GM23338 (cell line): ENCODE measurements around the gene GNAO1. TPM values are rescaled to one million over a fixed set of nuclear protein-coding genes. Genes with fewer than 3 reads are reported as not detected.

Experiments used
- ATAC-seq: fragments of 200-7000 bp; cut with Tn5 transposase; 3 replicates; pipeline ENCODE4 v1.9.1; 2020
- DNase-seq: peaks from one replicate; pipeline ENCODE4 v3.0.0-alpha.2; 2015; ENCODE audit warnings: low spot score
- H2AFZ ChIP-seq: fragments of 200-600 bp; sonication (generic); 2 replicates; pipeline ENCODE4 v1.8.0; 2016; ENCODE audit warnings: antibody characterized with exemption, mild to moderate bottlenecking, moderate library complexity
- H3F3A ChIP-seq: fragments of 200-600 bp; sonication (generic); replicated peaks from 2 replicates; pipeline ENCODE4 v1.8.0; 2017; ENCODE audit warnings: antibody characterized with exemption, mixed run types, low read depth
- H3K27ac ChIP-seq: fragments of 200-600 bp; sonication (generic); 2 replicates; pipeline ENCODE4 v1.6.1; 2016; ENCODE audit warnings: low read depth
- H3K27me3 ChIP-seq: fragments of 200-600 bp; sonication (generic); 2 replicates; pipeline ENCODE4 v1.8.0; 2016; ENCODE audit warnings: mild to moderate bottlenecking, mixed run types, moderate library complexity; ENCODE audit not compliant: insufficient read depth
- H3K36me3 ChIP-seq: fragments of 200-600 bp; sonication (generic); 2 replicates; pipeline ENCODE4 v1.8.0; 2016; ENCODE audit warnings: mild to moderate bottlenecking; ENCODE audit not compliant: insufficient read depth
- H3K4me1 ChIP-seq: fragments of 200-600 bp; sonication (generic); 2 replicates; pipeline ENCODE4 v1.8.0; 2016; ENCODE audit warnings: mild to moderate bottlenecking, moderate library complexity; ENCODE audit not compliant: insufficient read depth
- H3K4me2 ChIP-seq: fragments of 200-600 bp; sonication (generic); 2 replicates; pipeline ENCODE4 v1.7.1; 2017; ENCODE audit warnings: mixed run types
- H3K4me3 ChIP-seq: fragments of 200-600 bp; sonication (generic); 2 replicates; pipeline ENCODE4 v1.6.1; 2016; ENCODE audit warnings: mixed run types
- H3K79me2 ChIP-seq: fragments of 200-600 bp; sonication (generic); replicated peaks from 2 replicates; pipeline ENCODE4 v1.8.0; 2017; ENCODE audit warnings: mild to moderate bottlenecking; ENCODE audit not compliant: insufficient read depth
- H3K9me2 ChIP-seq: fragments of 200-600 bp; sonication (generic); 2 replicates; pipeline ENCODE4 v1.8.0; 2017; ENCODE audit not compliant: insufficient read depth
- H4K20me1 ChIP-seq: fragments of 200-600 bp; sonication (generic); replicated peaks from 2 replicates; pipeline ENCODE4 v1.8.0; 2017; ENCODE audit warnings: mild to moderate bottlenecking; ENCODE audit not compliant: insufficient read depth
- H3K27ac Mint-ChIP-seq: 2 replicates; pipeline ENCODE4 v1.8.0; 2020; ENCODE audit warnings: inconsistent platforms, mild to moderate bottlenecking, moderate library complexity, mixed read lengths
- H3K27me3 Mint-ChIP-seq: 3 replicates; pipeline ENCODE4 v1.8.0; 2022; ENCODE audit warnings: low read depth, mild to moderate bottlenecking, moderate library complexity, mixed read lengths, inconsistent platforms; ENCODE audit not compliant: insufficient read depth, poor library complexity
- H3K36me3 Mint-ChIP-seq: 3 replicates; pipeline ENCODE4 v1.8.0; 2021; ENCODE audit warnings: low read depth, mild to moderate bottlenecking, inconsistent platforms, moderate library complexity, mixed read lengths
- H3K4me1 Mint-ChIP-seq: 3 replicates; pipeline ENCODE4 v1.8.0; 2020; ENCODE audit warnings: mild to moderate bottlenecking, inconsistent platforms, mixed read lengths
- H3K4me3 Mint-ChIP-seq: 3 replicates; pipeline ENCODE4 v1.8.0; 2021; ENCODE audit warnings: moderate library complexity, mild to moderate bottlenecking, inconsistent platforms, mixed read lengths
- H3K9me3 Mint-ChIP-seq: 3 replicates; pipeline ENCODE4 v1.8.0; 2020; ENCODE audit warnings: moderate library complexity, mild to moderate bottlenecking, inconsistent platforms, mixed read lengths
- EZH2phosphoT487 ChIP-seq: fragments of 200-600 bp; sonication (generic); IDR thresholded peaks from one replicate; pipeline ENCODE4 v1.8.1; 2018; ENCODE audit warnings: antibody characterized with exemption; ENCODE audit not compliant: unreplicated experiment
- JUNB ChIP-seq: IDR thresholded peaks from one replicate; pipeline ENCODE4 v1.6.1; 2016; ENCODE audit warnings: antibody characterized with exemption; ENCODE audit not compliant: unreplicated experiment
- NANOG ChIP-seq: IDR thresholded peaks from 2 replicates; pipeline ENCODE4 v1.6.1; 2016; ENCODE audit warnings: antibody characterized with exemption, borderline replicate concordance
- POLR2AphosphoS5 ChIP-seq: IDR thresholded peaks from 2 replicates; pipeline ENCODE4 v1.6.1; 2016; ENCODE audit warnings: antibody characterized with exemption, low read depth
- STAT1 ChIP-seq: IDR thresholded peaks from one replicate; pipeline ENCODE4 v1.6.1; 2016; ENCODE audit warnings: antibody characterized with exemption; ENCODE audit not compliant: unreplicated experiment
- ZNF331 ChIP-seq: fragments of 250-450 bp; sonication (Bioruptor Pico); IDR thresholded peaks from 2 replicates; pipeline ENCODE4 v1.5.0; 2020; ENCODE audit warnings: low read depth, mild to moderate bottlenecking, moderate library complexity
- polyA plus RNA-seq: library from polyadenylated mRNA; unstranded; fragments of >200 nt; fragmentation: Nextera tagmentation; extraction: Ambion mirVana; gene quantifications from 2 replicates; pipeline ENCODE4 v1.2.1, GENCODE V29; 2016
- total RNA-seq: library from RNA; depleted of rRNA; stranded (reverse); fragments of >200 nt; shearing (Covaris generic); gene quantifications from 2 replicates; pipeline ENCODE4 v1.2.3, GENCODE V29; 2014
- TF ChIP-seq, protein P1 (sequence below), 2 experiments: fragments of 200-600 bp in 1 of 2; sonication (generic) in 1 of 2; conservative IDR thresholded peaks; 2 replicates each; pipeline versions ENCODE4 v1.5.1 to v1.6.1; 2016 to 2017; ENCODE audit warnings: antibody characterized with exemption in 2 of 2, low read depth in 2 of 2, mild to moderate bottlenecking in 2 of 2, moderate library complexity in 1 of 2
- TF ChIP-seq, protein P2 (sequence below): IDR thresholded peaks from 2 replicates; pipeline ENCODE4 v1.6.1; 2016; ENCODE audit warnings: antibody characterized with exemption
- TF ChIP-seq, protein P3 (sequence below): IDR thresholded peaks from one replicate; pipeline ENCODE4 v1.6.1; 2018; ENCODE audit warnings: antibody characterized with exemption; ENCODE audit not compliant: unreplicated experiment

The GNAO1 gene
- total and polyA plus RNA-seq, 2 experiments from 2014 or later: 6.5 to 24.8 TPM

DNA sequence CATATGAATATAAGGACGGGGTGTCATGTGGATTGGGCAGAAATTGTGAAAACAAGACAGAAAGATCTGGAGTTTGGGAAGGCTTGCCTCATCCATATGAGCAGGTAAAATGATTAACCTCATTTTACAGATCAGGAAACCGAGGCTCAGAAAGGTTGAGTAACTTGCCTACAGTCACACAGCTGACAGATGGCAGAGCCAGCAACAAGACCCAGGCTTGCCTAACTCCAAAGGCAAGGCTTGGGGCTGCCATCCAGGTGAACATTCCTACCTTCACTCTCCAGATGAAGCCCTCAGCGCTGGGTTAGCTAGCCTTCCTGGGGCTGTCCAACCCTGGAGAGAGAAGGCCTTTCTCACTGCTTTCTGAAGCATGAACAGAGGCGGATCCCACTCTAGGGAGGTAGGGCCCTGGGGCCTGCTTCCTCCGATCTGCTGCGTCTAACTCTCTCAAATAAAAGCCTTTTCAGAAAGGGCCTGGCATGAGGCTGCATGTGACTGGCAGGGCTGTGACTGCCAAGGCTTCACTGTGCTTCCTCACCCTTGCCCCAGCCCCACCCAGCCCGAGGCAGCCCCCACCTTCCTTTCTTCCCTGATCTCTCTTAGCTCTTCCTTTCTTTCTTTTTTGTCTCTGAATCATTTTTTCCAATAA, 107.8 kb downstream of the GNAO1 start:
- H4K20me1 ChIP-seq: peaks cover 15% of the 10 kb centered on the region
- DNase-seq: no peak
- H3K9me2 ChIP-seq: no peaks in the 10 kb centered on the region
- no peak overlapping the region for H3K27ac ChIP-seq
- peaks cover 26% of the 10 kb centered on the region for H3K4me1 Mint-ChIP-seq
- no peak overlapping the region for H2AFZ ChIP-seq
- H3K36me3 Mint-ChIP-seq: no peaks in the 10 kb centered on the region; the same call in 2 of the 3 replicates
- H3K27me3 Mint-ChIP-seq: peaks cover 2% of the 10 kb centered on the region
- H3K27me3 ChIP-seq: 0 out of 2 replicates have a peak, but pooled peaks cover 4% of the 10 kb centered on the region
- TF ChIP-seq ZNF331 (CRISPR knock-in tag) (no peak), EZH2phosphoT487 (no peak), NANOG (no peak), STAT1 (no peak)
- TF ChIP-seq, protein P1, sequence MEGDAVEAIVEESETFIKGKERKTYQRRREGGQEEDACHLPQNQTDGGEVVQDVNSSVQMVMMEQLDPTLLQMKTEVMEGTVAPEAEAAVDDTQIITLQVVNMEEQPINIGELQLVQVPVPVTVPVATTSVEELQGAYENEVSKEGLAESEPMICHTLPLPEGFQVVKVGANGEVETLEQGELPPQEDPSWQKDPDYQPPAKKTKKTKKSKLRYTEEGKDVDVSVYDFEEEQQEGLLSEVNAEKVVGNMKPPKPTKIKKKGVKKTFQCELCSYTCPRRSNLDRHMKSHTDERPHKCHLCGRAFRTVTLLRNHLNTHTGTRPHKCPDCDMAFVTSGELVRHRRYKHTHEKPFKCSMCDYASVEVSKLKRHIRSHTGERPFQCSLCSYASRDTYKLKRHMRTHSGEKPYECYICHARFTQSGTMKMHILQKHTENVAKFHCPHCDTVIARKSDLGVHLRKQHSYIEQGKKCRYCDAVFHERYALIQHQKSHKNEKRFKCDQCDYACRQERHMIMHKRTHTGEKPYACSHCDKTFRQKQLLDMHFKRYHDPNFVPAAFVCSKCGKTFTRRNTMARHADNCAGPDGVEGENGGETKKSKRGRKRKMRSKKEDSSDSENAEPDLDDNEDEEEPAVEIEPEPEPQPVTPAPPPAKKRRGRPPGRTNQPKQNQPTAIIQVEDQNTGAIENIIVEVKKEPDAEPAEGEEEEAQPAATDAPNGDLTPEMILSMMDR (conservative IDR thresholded peaks at IDR 0.05; ENCODE audit: low read depth in 2 of 2): no peak
- H3K4me1 ChIP-seq: peaks cover 22% of the 10 kb centered on the region
- no peaks in the 10 kb centered on the region for H3K36me3 ChIP-seq
- H3F3A ChIP-seq: 0 out of 2 replicates have a peak, but pooled peaks cover 3% of the 10 kb centered on the region
- H3K79me2 ChIP-seq: no peaks in the 10 kb centered on the region
- ATAC-seq: no peak
- H3K4me3 ChIP-seq: no peak overlapping the region
- no peak overlapping the region for H3K4me2 ChIP-seq
- no peak overlapping the region for H3K4me3 Mint-ChIP-seq
- H3K27ac Mint-ChIP-seq: no peak overlapping the region
- no peaks in the 10 kb centered on the region for H3K9me3 Mint-ChIP-seq

DNA sequence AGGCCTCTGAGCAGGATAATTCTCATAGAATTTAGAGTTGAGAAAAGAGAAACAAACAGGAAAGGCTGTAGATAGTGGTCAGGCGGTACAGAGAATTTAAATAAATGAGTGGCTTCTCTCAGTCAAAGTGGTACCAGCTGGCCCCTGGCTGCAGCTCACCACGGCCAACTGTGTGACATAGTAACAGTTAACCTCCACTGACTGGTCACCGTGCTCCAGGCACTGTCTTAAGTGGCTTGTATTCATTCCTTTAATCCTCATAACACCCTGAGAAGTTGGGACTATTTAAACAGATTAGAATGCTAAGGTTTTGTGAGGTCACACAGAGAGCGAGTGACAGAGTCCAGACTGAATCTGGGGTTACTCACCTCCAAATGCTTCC, 108.9 kb downstream of the GNAO1 start:
- no peaks in the 10 kb centered on the region; the same call in 2 of the 3 replicates for H3K36me3 Mint-ChIP-seq
- H3K4me1 Mint-ChIP-seq: peaks cover 21% of the 10 kb centered on the region
- Histone ChIP-seq H3F3A (0 out of 2 replicates have a peak, but pooled peaks cover 3% of the 10 kb centered on the region), H3K4me1 (peaks cover 18% of the 10 kb centered on the region), H3K36me3 (no peaks in the 10 kb centered on the region), H3K27ac (no peak overlapping the region), H3K4me3 (no peak overlapping the region), H3K4me2 (no peak overlapping the region), H3K79me2 (no peaks in the 10 kb centered on the region), H3K27me3 (no peaks in the 10 kb centered on the region), H3K9me2 (no peaks in the 10 kb centered on the region), H4K20me1 (peaks cover 9% of the 10 kb centered on the region; the same call in 1 of the 2 replicates), H2AFZ (no peak overlapping the region)
- peaks cover 2% of the 10 kb centered on the region for H3K27me3 Mint-ChIP-seq
- ATAC-seq: no peak
- no peak overlapping the region for H3K4me3 Mint-ChIP-seq
- H3K9me3 Mint-ChIP-seq: no peaks in the 10 kb centered on the region
- TF ChIP-seq, protein P2, sequence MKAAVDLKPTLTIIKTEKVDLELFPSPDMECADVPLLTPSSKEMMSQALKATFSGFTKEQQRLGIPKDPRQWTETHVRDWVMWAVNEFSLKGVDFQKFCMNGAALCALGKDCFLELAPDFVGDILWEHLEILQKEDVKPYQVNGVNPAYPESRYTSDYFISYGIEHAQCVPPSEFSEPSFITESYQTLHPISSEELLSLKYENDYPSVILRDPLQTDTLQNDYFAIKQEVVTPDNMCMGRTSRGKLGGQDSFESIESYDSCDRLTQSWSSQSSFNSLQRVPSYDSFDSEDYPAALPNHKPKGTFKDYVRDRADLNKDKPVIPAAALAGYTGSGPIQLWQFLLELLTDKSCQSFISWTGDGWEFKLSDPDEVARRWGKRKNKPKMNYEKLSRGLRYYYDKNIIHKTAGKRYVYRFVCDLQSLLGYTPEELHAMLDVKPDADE: no peak
- TF ChIP-seq ZNF331 (CRISPR knock-in tag): no peak
- TF ChIP-seq POLR2AphosphoS5: no peak
- no peak for TF ChIP-seq JUNB
- TF ChIP-seq, protein P3, sequence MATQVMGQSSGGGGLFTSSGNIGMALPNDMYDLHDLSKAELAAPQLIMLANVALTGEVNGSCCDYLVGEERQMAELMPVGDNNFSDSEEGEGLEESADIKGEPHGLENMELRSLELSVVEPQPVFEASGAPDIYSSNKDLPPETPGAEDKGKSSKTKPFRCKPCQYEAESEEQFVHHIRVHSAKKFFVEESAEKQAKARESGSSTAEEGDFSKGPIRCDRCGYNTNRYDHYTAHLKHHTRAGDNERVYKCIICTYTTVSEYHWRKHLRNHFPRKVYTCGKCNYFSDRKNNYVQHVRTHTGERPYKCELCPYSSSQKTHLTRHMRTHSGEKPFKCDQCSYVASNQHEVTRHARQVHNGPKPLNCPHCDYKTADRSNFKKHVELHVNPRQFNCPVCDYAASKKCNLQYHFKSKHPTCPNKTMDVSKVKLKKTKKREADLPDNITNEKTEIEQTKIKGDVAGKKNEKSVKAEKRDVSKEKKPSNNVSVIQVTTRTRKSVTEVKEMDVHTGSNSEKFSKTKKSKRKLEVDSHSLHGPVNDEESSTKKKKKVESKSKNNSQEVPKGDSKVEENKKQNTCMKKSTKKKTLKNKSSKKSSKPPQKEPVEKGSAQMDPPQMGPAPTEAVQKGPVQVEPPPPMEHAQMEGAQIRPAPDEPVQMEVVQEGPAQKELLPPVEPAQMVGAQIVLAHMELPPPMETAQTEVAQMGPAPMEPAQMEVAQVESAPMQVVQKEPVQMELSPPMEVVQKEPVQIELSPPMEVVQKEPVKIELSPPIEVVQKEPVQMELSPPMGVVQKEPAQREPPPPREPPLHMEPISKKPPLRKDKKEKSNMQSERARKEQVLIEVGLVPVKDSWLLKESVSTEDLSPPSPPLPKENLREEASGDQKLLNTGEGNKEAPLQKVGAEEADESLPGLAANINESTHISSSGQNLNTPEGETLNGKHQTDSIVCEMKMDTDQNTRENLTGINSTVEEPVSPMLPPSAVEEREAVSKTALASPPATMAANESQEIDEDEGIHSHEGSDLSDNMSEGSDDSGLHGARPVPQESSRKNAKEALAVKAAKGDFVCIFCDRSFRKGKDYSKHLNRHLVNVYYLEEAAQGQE: no peak
- DNase-seq: no peak
- no peak overlapping the region for H3K27ac Mint-ChIP-seq
